Measurements from ENCODE around the gene MRPL20. TPM values are rescaled to one million over a fixed set of nuclear protein-coding genes. Genes with fewer than 3 reads are reported as not detected.
"Not testable (repeated sequence)": the region's sequence is repeated elsewhere in the genome, so short reads cannot be mapped to it uniquely, and the experiment has no call there.

The MRPL20 gene
- total and polyA plus RNA-seq, 4 donors: 56.9 to 119 (median 112) TPM

GRCh38 chr1:1421147-1421906 lies 14.2 kb upstream of the MRPL20 start, which contains the start of gene ANKRD65:
Gene ANKRD65 (minus strand): TSS chr1:1421276. CDS start chr1:1421005, 271 bp downstream.
- Histone ChIP-seq H3K4me1 (ENCODE audit: control insufficient read depth, insufficient read depth, low read length) (peaks cover 40% of the 10 kb centered on the region), H3K36me3 (ENCODE audit: control insufficient read depth, insufficient read depth, low read length) (peaks cover 11% of the 10 kb centered on the region), H3K4me3 (ENCODE audit: low read depth, low read length) (no peak within 1 kb of the TSS), H3K27me3 (ENCODE audit: control insufficient read depth, insufficient read depth, low read length) (peaks cover 6% of the 10 kb centered on the region), H3K9me3 (ENCODE audit: control insufficient read depth, insufficient read depth, low read length) (no peaks in the 10 kb centered on the region), H3K27ac (ENCODE audit: low read depth, low read length) (no peak within 1 kb of the TSS)
- 63% methylated on average over 14 of the region's 18 CpGs for WGBS (ENCODE audit: insufficient coverage)
- no peak for DNase-seq (ENCODE audit: low read depth in 4 of 6, low spot score in 6 of 6)

GRCh38 chr1:1420654-1421141 lies 13.6 kb upstream of the MRPL20 start:
- 70% methylated on average over 10 of the region's 12 CpGs for WGBS (ENCODE audit: insufficient coverage)
- Histone ChIP-seq H3K9me3 (ENCODE audit: control insufficient read depth, insufficient read depth, low read length) (no peaks in the 10 kb centered on the region), H3K27me3 (ENCODE audit: control insufficient read depth, insufficient read depth, low read length) (peaks cover 6% of the 10 kb centered on the region), H3K27ac (ENCODE audit: low read depth, low read length) (no peak overlapping the region), H3K4me3 (ENCODE audit: low read depth, low read length) (no peak overlapping the region), H3K36me3 (ENCODE audit: control insufficient read depth, insufficient read depth, low read length) (peaks cover 6% of the 10 kb centered on the region), H3K4me1 (ENCODE audit: control insufficient read depth, insufficient read depth, low read length) (peaks cover 34% of the 10 kb centered on the region)
- no peak for DNase-seq (ENCODE audit: low read depth in 4 of 6, low spot score in 6 of 6)

- Histone ChIP-seq H3K9me3 (ENCODE audit: control insufficient read depth, insufficient read depth, low read length) (no peaks in the 10 kb centered on the region), H3K36me3 (ENCODE audit: control insufficient read depth, insufficient read depth, low read length) (peaks cover 4% of the 10 kb centered on the region), H3K4me1 (ENCODE audit: control insufficient read depth, insufficient read depth, low read length) (peaks cover 33% of the 10 kb centered on the region), H3K27ac (ENCODE audit: low read depth, low read length) (no peak overlapping the region), H3K4me3 (ENCODE audit: low read depth, low read length) (no peak overlapping the region), H3K27me3 (ENCODE audit: control insufficient read depth, insufficient read depth, low read length) (peaks cover 6% of the 10 kb centered on the region)
- DNase-seq (ENCODE audit: low read depth in 4 of 6, low spot score in 6 of 6): no peak
- 17% methylated on average over 107 of the region's 112 CpGs for WGBS (ENCODE audit: insufficient coverage)
Observed at GRCh38 chr1:1419813-1420653, 12.9 kb upstream of the MRPL20 start.

GRCh38 chr1:1419363-1419812 lies 12.3 kb upstream of the MRPL20 start:
- DNase-seq (ENCODE audit: low read depth in 4 of 6, low spot score in 6 of 6): no peak
- H3K27ac ChIP-seq (ENCODE audit: low read depth, low read length): no peak overlapping the region
- H3K36me3 ChIP-seq (ENCODE audit: control insufficient read depth, insufficient read depth, low read length): peaks cover 4% of the 10 kb centered on the region
- no peaks in the 10 kb centered on the region for H3K9me3 ChIP-seq (ENCODE audit: control insufficient read depth, insufficient read depth, low read length)
- no peak overlapping the region for H3K4me3 ChIP-seq (ENCODE audit: low read depth, low read length)
- WGBS (ENCODE audit: insufficient coverage): 85% methylated on average over 20 of the region's 21 CpGs
- H3K27me3 ChIP-seq (ENCODE audit: control insufficient read depth, insufficient read depth, low read length): peaks cover 6% of the 10 kb centered on the region
- H3K4me1 ChIP-seq (ENCODE audit: control insufficient read depth, insufficient read depth, low read length): peaks cover 33% of the 10 kb centered on the region

GRCh38 chr1:1418464-1419362 lies 11.6 kb upstream of the MRPL20 start:
- Histone ChIP-seq H3K9me3 (ENCODE audit: control insufficient read depth, insufficient read depth, low read length) (no peaks in the 10 kb centered on the region), H3K27me3 (ENCODE audit: control insufficient read depth, insufficient read depth, low read length) (peaks cover 6% of the 10 kb centered on the region), H3K27ac (ENCODE audit: low read depth, low read length) (no peak overlapping the region), H3K36me3 (ENCODE audit: control insufficient read depth, insufficient read depth, low read length) (peaks cover 4% of the 10 kb centered on the region), H3K4me1 (ENCODE audit: control insufficient read depth, insufficient read depth, low read length) (peaks cover 33% of the 10 kb centered on the region), H3K4me3 (ENCODE audit: low read depth, low read length) (no peak overlapping the region)
- DNase-seq (ENCODE audit: low read depth in 4 of 6, low spot score in 6 of 6): no peak
- 82% methylated on average over 19 of the region's 26 CpGs for WGBS (ENCODE audit: insufficient coverage)

- WGBS (ENCODE audit: insufficient coverage): 78% methylated on average over 23 of the region's 25 CpGs
- not testable (repeated sequence) for H3K9me3 ChIP-seq (ENCODE audit: control insufficient read depth, insufficient read depth, low read length); H3K27me3 ChIP-seq (ENCODE audit: control insufficient read depth, insufficient read depth, low read length); H3K36me3 ChIP-seq (ENCODE audit: control insufficient read depth, insufficient read depth, low read length); H3K27ac ChIP-seq (ENCODE audit: low read depth, low read length); DNase-seq (ENCODE audit: low read depth in 4 of 6, low spot score in 6 of 6); H3K4me3 ChIP-seq (ENCODE audit: low read depth, low read length)
- peaks cover 33% of the 10 kb centered on the region for H3K4me1 ChIP-seq (ENCODE audit: control insufficient read depth, insufficient read depth, low read length)
Observed at GRCh38 chr1:1417825-1418463, 10.9 kb upstream of the MRPL20 start.

GRCh38 chr1:1417396-1417795 lies 10.3 kb upstream of the MRPL20 start:
- not testable (repeated sequence) for DNase-seq (ENCODE audit: low read depth in 4 of 6, low spot score in 6 of 6); H3K27ac ChIP-seq (ENCODE audit: low read depth, low read length); H3K4me3 ChIP-seq (ENCODE audit: low read depth, low read length); H3K36me3 ChIP-seq (ENCODE audit: control insufficient read depth, insufficient read depth, low read length); H3K27me3 ChIP-seq (ENCODE audit: control insufficient read depth, insufficient read depth, low read length); H3K9me3 ChIP-seq (ENCODE audit: control insufficient read depth, insufficient read depth, low read length)
- WGBS (ENCODE audit: insufficient coverage): 71% methylated on average over 1 of the region's 5 CpGs
- H3K4me1 ChIP-seq (ENCODE audit: control insufficient read depth, insufficient read depth, low read length): peaks cover 29% of the 10 kb centered on the region

GRCh38 chr1:1415751-1416150 lies 8.7 kb upstream of the MRPL20 start:
- no peak for DNase-seq (ENCODE audit: low read depth in 4 of 6, low spot score in 6 of 6)
- Histone ChIP-seq H3K4me3 (ENCODE audit: low read depth, low read length) (no peak overlapping the region), H3K9me3 (ENCODE audit: control insufficient read depth, insufficient read depth, low read length) (no peaks in the 10 kb centered on the region), H3K36me3 (ENCODE audit: control insufficient read depth, insufficient read depth, low read length) (peaks cover 5% of the 10 kb centered on the region), H3K27me3 (ENCODE audit: control insufficient read depth, insufficient read depth, low read length) (peaks cover 6% of the 10 kb centered on the region), H3K4me1 (ENCODE audit: control insufficient read depth, insufficient read depth, low read length) (peaks cover 17% of the 10 kb centered on the region), H3K27ac (ENCODE audit: low read depth, low read length) (no peak overlapping the region)
- 53% methylated on average over 13 of the region's 13 CpGs for WGBS (ENCODE audit: insufficient coverage)
